HG02943 (cell line): ENCODE data around the gene HIVEP1.

Experiments used
- ATAC-seq: cut with Tn5 transposase; IDR thresholded peaks from one replicate; pipeline ENCODE4 v1.9.1; 2021; ENCODE audit warnings: mild to moderate bottlenecking, low read depth, moderate library complexity; ENCODE audit not compliant: unreplicated experiment

HIVEP1 gene

GRCh38 chr6:12047304-12047703, 35.2 kb downstream of the HIVEP1 start:
- no peak for ATAC-seq

- ATAC-seq = no peak
Measured at GRCh38 chr6:12047792-12048432, 35.8 kb downstream of the HIVEP1 start.

- ATAC-seq = no peak
Measured at GRCh38 chr6:12048609-12049008, 36.5 kb downstream of the HIVEP1 start.

- no peak for ATAC-seq
Measured at GRCh38 chr6:12049165-12049564, 37.1 kb downstream of the HIVEP1 start.

- ATAC-seq = peak; percentile 68
Measured at GRCh38 chr6:12051861-12052368, 39.8 kb downstream of the HIVEP1 start.

- ATAC-seq = no peak
Measured at GRCh38 chr6:12058172-12058961, 46.3 kb downstream of the HIVEP1 start.

- ATAC-seq = peak; percentile 84
Measured at GRCh38 chr6:12060780-12061609, 48.9 kb downstream of the HIVEP1 start.

GRCh38 chr6:12062605-12063004, 50.5 kb downstream of the HIVEP1 start:
- ATAC-seq = no peak

- ATAC-seq = no peak
Measured at GRCh38 chr6:12064131-12064530, 52.0 kb downstream of the HIVEP1 start.

GRCh38 chr6:12064538-12065071, 52.5 kb downstream of the HIVEP1 start:
- no peak for ATAC-seq

- ATAC-seq = peak; percentile 49
Measured at GRCh38 chr6:12065321-12066140, 53.4 kb downstream of the HIVEP1 start.

GRCh38 chr6:12066297-12066696, 54.2 kb downstream of the HIVEP1 start:
- ATAC-seq = no peak

GRCh38 chr6:12068899-12069557, 56.9 kb downstream of the HIVEP1 start:
- ATAC-seq = no peak

GRCh38 chr6:12069891-12070529, 57.9 kb downstream of the HIVEP1 start:
- no peak for ATAC-seq

GRCh38 chr6:12071064-12071615, 59.0 kb downstream of the HIVEP1 start:
- ATAC-seq = no peak

GRCh38 chr6:12075067-12075563, 63.0 kb downstream of the HIVEP1 start:
- ATAC-seq = no peak

- no peak for ATAC-seq
Measured at GRCh38 chr6:12077021-12077710, 65.1 kb downstream of the HIVEP1 start.

- ATAC-seq = no peak
Measured at GRCh38 chr6:12078014-12078413, 65.9 kb downstream of the HIVEP1 start.
